Activated effector memory CD4-positive, alpha-beta T cell treated with anti-CD3 and anti-CD28 coated beads, Interleukin-2, amount 50 U/mL, for 16 hours (primary cell): ENCODE measurements around the gene SPESP1.
"Not testable (repeated sequence)": the region's sequence is repeated elsewhere in the genome, so short reads cannot be mapped to it uniquely, and the experiment has no call there.

ENCODE experiments used
- DNase-seq: peaks from one replicate; pipeline ENCODE4 v3.0.0-alpha.2; 2020

Gene SPESP1

DNA sequence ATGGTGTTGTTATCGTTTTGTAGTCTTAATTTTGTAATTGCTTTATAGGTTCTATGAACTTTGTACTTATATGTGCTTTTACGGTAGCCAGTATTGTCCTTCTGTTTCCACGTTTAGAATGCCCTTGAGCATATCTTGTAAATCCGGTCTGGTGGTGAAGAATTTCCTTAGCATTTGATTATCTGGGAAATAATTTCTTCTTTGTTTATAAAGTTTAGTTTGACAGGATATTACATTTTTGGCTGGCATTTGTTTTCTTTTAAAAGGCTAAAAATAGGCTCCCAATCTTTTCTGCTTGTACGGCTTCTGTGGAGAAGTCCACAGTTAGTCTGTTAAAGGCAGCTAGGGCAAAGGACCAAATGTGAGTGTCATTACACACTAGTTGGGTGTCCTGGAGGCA lies 36.7 kb downstream of the SPESP1 start:
- DNase-seq, result no peak

DNA sequence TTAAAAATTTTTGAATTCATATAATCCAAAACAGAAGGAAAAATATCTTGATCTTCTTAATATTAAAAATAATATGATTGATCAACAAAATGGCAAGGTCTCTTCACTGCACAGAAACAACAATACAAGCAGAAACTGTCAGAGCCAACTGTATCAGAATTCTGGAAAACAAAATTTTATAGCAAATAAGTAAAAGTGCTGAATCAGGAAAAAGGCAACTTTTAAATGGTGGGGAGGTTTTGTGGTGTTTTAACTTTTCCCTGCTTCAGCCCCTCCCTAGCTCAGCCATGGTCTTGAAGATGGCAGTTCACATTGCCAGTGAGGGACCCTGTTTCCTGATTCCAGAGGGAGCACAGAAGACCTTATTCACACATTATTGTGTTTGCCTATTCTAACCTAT lies 37.6 kb downstream of the SPESP1 start:
- DNase-seq, result no peak

DNA sequence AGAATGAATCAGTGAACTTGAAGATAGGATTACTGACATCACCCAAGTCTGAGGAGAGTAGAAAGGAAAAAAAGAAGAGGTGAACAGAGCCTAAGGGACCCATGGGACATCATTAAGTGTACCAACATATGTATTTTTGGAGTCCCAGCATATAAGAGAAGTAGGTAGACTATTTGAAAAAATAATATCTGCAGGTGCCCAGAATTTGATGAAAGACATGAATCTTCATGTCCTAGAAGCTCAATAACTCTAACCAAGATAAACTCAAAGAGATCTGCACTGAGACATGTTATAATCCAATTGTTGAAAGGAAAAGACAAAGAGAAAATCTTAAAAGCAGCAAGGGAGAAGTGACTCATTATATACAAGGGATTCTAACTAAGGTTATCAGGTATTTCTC lies 39.0 kb downstream of the SPESP1 start:
- no peak for DNase-seq

DNA sequence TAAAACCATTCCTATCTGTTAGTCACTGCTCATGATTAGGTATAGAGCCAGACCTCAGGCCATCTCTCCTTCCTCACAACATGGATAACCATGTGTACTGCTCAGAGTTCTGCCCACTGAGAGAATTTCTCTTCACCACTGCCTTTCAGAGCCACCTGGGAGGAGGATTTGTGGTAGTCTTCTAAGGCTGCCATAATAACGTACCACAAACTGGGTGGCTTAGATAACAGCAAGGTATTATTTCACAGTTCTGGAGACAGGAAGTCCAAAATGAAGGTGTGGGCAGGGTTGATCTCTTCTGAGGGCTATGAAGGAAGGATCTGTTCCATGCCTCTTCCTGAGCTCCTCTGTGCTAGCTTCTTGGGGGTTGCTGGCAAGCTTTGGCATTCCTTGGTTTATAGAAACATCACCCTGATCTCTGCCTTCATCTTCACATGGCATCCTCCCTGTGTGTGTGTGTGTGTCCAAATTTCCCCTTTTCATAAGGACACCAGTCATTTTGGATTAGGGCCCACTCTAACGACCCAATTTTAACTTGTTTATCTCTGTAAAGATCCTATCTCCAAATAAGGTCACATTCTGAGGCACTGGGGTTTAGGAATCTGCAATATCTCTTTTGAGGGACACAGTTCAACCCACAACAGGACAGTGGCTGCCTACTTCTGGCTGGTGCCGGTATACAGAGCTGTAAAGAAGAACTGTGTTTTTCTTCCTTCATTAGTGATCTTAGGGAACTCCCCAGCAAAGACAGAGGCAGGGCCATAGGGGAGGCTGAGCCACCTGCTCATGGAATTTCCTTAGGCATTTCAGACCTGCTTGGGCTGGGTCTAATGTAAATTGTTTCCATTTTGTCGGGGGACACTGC lies 42.1 kb downstream of the SPESP1 start:
- DNase-seq, result no peak

DNA sequence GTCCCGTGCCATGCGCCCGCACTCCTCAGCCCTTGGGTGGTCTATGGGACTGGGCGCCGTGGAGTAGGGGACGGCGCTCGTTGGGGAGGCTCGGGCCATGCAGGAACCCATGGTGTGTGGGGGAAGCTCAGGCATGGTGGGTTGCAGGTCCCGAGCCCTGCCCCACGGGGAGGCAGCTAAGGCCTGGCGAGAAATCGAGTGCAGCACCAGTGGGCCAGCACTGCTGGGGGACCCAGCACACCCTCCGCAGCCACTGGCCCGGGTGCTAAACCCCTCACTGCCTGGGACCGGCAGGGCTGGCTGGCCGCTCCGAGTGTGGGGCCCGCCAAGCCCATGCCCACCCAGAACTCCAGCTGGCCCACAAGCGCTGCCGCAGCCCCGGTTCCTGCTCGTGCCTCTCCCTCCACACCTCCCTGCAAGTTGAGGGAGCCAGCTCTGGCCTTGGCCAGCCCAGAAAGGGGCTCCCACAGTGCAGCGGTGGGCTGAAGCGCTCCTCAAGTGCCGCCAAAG lies 45.4 kb downstream of the SPESP1 start:
- DNase-seq, result not testable (repeated sequence)

DNA sequence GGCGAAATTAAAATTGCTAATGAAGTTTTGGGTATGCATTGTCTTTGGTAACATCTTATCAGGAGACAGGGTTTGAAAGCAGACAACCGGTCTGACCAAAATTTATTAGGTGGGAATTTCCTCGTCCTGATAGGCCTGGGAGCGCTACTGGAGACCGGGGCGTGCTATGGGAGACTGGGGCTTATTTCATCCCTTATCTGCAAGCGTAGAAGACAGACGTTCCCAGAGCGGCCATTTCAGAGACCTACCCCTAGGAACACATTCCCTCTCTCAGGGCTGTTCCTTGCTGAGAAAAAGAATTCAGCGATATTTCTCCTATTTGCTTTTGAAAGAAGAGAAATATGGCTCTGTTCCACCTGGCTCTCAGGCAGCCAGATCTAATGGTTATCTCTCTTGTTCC lies 47.1 kb downstream of the SPESP1 start:
- DNase-seq, result not testable (repeated sequence)

DNA sequence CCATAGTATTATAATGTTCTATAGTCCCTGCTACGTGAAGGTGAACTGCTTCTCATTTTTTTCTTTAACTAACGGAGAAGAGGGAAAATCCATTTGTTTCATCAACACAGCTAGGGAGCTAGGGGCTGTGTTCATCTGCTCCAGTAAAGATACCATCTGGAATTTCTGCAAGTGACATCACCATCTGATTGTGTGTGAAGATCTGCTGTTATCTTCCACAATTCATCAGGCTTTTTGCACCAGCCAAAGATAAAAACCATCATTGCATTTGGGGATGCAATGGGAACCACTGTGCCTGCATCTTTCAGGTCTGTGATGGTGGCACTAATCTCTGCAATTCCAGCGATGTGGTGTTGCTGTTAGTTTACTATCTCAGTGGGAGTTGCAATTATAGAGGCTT lies 48.7 kb downstream of the SPESP1 start:
- no peak for DNase-seq

DNA sequence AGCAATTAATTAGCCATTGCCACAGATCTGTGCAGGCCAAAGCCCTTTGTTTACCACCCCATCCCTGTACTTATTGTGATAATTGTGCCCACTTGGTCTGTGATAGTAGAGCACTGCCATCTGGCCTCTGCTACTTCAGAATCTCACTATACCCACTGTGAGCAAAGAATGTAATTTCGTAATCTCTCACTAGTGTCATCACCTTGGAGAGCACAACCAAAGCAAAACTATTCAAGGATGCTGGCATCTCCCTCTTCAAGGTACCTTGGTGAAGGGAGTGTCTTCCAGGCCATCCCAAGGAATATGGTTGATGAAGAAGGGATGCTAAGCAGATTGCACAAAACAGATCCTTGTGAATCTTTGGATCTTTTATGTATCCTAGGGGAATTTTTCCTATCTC lies 49.5 kb downstream of the SPESP1 start:
- no peak for DNase-seq

DNA sequence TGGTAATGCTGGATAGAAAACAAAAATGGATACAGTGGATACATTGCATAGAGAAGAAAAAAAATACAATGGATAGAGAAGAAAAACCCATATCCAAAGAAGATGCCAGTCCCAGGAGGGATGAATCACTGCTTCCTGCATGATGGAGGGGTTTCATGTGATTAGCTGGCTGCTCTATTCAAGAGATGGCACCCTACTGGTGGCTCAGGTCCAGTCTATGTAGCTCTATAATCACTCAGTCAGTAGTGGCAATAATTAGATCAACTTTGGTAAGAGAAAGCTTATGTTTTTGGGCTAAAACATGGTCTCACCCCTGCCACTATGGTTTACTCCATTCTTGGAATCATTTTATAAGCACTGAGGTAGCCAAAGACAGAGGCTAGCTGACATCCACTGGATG lies 50.5 kb downstream of the SPESP1 start:
- DNase-seq, result no peak

DNA sequence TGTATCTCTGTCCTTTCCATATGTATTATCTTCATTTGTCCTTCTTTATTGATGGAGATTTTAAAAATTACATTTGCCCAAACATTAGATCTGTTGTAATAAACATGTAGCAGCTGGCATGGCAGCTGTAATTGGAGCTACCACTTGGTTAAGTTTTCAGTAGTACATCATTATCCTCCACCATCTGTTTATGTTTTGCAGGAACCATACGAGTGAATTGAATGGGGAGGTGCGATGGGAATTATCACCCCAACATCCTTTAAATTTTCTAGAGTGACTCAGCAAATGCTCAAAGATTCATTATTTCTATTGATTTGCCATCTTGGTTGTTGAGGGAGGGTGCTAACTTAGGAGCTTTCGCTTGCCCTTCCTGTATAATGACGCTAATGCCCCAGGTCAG lies 51.6 kb downstream of the SPESP1 start:
- DNase-seq, result no peak

DNA sequence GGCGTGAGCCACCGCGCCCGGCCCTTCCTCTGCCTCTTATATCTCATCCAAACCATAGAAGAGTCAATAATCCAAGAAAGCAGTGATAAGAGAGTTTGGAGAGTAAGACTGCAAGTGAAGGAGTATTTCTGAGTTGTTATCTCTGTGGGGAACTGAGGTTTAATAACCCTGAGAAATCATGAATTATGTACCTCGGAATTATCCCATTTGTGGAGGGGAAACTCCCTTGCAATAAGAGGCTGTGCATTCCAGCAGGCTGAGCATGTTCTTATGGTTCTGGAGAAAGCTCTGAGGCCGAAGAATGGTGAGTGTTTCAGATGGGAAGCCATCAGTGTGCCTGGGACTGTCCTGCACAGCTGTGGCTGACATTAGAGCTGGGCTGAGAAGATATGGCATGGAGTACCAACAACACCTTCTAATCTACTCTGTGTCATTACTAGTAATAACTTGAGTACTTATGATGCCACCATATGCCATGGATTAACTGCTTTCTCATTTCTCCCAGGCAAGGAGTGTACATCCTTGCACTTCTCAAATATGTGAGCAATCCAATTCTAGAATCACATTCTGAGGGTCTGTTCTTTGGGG lies 52.7 kb downstream of the SPESP1 start:
- no peak for DNase-seq

DNA sequence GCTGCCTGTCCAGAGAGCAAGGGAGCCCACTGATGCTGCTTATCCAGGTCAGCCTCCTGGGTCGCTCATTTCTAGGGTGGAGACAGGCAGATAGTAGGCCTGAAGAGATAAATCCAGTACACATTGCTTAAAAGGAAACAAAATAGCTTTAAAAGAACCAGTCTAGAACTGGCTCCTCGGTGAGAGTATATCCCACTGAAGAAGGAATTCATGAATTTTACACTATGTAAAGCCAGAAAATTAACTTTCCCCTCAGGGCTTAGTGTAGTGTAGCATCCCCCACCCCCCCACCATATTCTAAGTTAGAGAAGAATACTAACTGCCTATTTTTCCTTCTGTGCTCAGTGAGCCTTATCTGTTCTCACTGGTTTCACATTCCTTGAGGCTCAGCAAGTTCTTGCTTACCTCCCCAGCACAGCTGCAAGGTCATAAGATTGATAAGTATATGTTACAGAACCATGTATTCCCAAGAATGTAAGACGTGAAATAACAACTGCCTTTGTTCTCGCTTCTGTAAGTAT lies 53.7 kb downstream of the SPESP1 start:
- no peak for DNase-seq

DNA sequence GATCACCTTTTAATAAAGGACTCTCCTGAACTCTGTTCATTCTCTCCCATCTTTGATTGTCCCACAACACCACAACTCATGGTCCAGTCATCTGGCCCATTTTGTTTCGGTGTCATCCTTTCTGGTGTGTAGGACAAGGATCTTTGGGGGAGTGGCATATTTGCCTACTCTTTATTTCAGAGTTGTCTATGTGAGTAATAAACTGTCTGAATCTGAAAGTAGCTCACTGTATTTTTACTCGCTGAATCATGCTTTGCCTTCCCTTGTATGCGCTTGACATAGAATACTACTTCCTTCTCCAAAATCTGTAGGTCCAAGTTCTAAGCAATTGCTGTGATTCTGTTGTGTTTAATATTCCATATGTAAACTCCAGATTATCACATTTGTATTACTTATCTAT lies 54.3 kb downstream of the SPESP1 start:
- no peak for DNase-seq

DNA sequence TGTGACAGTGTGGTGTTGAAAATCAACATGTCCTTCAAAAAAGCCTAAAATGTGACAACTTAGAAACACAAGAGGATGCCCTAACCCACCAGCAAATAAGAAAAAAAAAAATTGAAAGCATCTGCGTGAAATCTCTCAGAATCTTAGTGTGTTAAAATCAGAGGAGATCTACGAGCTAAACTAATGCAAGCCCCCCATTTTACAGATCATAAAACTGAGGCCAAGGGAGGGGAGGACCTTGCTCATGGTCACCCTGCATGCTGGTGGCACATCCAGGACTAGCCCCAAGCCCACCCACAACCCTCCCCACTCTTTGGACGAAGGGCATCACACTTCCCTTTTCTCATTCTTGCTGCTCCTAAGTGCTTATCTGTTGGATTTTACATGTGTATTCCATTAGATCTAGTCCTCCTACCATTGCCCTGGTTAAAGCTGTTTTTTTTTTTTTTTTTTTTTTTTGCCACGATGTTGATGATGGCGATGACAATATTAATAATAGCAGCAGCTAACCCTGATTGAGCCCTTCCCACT lies 55.1 kb downstream of the SPESP1 start:
- DNase-seq, result no peak

DNA sequence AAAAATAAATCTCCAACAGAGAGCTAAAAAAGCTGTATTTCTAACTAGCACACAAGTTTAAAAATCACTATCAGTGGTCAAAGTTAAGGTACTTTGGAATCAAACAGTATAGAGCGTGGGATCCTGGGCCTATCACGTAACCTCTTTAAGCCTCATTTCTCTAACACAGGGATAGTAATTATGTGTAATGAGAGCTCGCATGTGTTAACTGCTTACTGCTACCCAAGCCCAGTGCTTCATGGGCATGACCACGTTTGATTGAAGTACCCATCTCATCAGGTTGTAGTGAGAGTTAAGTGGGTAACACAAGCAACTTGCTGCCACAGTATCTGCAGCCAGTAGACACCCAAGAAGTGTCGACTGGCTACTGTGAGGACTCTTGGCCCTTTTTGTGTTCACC lies 56.0 kb downstream of the SPESP1 start:
- no peak for DNase-seq

DNA sequence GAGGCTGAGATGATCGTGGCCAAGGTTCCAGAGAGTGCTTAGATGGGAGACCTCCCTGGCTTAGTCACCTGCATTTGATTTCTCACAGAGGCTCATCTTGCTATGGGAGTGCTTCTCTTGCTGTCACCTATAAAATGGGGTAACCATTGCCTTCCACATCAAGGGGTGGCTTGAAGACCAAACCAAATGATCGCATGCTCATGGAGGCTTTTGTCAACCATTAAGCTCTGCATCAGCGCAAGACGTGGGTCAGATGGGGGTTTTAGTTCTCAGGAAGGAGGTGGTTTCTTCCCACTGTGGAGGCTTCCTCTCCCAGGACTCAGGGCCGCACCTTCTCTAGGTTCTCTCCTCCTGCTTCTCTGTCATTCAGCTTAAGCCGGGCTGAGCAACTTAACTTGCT lies 56.8 kb downstream of the SPESP1 start:
- DNase-seq, result no peak

DNA sequence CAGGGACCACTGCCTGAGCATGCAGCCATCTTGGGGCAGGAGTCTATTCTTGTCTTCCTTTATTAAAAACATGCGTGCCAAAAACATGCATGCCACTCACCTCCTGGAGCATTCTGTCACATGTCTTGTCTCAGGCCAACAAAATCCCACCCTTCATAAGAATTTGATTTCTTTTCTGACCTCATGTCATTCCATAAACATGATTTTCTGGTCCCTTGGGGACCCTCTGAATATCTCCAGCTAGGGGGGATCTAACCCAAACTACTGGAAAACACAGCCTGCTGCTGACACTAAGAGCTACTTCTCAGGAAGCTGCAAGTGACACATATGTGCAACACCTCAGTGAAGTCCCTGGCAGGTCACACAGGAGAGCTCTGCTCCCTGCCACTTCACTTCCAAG lies 57.4 kb downstream of the SPESP1 start:
- no peak for DNase-seq

DNA sequence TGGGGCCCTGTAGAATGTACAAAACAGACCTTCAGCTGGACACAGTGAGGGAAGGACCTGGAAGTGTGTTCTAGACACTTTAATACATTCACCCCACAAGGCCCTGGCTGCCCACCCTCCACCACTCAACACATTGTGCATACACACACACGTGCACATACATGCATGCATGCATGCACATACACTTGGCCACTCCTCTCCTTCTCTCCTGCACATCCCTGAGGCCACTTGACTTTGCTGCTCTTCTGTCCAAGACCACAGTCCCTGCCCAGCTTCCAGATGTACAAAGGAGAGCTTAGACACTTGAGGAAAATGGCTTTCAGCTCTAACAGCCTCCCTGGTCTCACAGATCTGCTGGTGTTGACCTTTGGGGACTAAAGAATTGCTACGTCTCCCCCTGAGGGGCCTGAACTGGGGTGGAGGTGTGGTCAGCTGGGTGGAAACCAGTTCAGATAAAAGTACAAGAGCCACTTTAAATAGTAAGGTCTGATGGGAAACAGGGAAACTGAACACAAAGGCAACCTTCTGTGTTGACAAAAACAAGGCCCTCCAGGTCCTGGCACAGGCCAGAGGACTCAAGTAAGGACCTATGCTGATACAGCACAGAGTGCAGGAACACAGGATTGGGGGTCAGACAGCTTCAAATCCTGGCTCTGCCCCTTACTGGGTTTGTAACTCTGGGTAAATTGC lies 59.4 kb downstream of the SPESP1 start:
- DNase-seq, result no peak

DNA sequence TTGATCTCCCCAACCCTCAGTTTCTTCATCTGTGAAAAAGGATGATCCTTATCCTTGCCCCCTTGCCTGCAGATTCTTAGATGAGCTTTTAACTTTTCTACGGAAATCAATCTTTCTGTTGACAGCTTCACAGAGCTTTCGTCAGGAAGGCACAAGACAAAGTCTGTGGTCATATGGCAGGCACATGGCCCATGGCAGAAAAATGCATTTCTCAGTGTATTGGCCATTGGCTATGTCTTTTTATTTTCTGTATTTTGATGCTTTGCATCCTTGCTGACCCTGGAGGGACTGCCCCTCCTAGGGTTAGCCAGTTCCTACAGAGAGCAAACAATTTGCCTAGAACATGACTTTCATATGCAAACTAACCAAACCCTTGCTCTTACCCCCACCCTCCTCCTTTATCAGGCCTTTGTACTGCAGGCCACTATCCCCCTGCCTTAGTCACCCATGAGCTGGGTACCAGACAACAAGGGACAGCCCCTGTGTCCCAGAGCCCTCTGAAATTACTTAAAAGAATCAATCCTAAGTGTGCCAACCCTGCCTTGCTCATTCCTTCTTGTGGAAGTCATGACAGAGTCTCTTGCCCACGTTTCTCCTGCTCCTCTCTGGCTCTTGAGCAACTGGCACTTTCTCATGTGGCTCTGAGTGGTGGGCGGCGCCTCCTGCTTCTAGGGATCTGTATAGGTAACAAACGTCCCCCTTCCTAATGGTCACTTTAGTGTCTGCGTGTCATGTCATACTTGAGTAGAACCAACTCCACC lies 60.1 kb downstream of the SPESP1 start:
- DNase-seq, result no peak

DNA sequence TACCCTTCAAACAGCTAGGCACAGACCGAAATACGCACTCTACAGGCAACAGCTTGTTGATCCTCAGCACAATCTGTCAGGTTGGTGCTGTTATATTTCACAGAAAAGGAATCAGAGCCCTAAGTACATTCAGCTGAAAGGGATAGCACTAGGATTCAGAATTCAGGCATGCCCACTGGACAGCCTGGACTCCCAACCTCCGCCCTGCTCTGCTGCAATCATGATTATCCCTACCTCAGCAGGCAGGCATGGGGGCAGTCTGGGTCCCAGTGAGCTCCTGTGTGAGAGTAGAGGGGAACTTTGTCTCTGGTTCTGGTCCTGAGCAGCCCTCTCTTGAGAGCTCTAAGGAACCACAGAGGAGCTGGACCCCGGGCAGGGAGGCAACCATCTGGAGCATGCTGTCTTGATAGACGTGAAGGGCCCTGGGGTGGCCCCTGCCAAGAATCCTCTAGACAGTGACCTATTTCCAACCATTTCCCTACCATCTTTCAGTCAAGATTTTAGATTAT lies 60.7 kb downstream of the SPESP1 start:
- no peak for DNase-seq

DNA sequence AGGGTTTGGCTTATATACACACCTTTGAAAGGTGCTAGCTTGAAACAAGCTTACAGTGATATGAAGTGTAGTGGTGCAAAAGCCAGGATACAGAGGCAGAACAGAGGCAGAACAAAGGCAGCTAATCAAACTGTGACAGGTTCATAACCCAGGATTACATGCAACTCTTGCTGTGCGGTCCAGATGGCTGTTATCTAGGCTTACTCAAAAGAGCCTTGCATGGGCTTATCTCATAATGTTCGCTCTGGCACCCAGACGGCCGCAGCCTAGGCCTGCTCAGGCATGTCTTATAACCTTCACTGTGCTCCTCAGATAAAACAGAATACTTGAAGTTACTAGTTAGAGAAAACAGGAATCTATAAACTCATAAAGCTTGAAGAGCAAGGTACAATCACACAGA lies 61.4 kb downstream of the SPESP1 start:
- DNase-seq, result no peak

DNA sequence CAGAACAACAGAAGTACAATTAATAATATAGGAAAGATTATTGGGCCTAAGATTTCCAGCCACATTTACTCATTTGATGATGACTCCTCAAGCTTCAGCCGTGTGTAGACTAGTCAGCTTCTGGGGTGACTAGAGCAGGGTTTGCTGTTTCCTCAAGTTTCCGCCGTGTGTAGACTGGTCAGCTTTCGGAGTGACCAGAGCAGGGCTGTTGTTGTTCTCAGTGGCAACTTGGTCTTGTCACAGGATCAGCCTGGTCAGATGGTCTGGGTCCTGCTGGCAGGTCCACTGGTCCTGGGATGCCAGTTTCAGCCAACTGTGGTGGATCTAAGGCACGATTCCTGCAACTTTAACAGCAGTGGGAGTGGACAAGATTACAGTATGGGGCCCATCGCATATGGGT lies 62.4 kb downstream of the SPESP1 start:
- DNase-seq, result no peak
